GM21717 (cell line): ENCODE measurements around the gene CCT8L2.
"Not testable (repeated sequence)": the region's sequence is repeated elsewhere in the genome, so short reads cannot be mapped to it uniquely, and the experiment has no call there.

Source experiments
- ATAC-seq: cut with Tn5 transposase; IDR thresholded peaks from one replicate; pipeline ENCODE4 v1.9.1; 2021; ENCODE audit warnings: mild to moderate bottlenecking, moderate library complexity; ENCODE audit not compliant: unreplicated experiment

CCT8L2 gene

DNA sequence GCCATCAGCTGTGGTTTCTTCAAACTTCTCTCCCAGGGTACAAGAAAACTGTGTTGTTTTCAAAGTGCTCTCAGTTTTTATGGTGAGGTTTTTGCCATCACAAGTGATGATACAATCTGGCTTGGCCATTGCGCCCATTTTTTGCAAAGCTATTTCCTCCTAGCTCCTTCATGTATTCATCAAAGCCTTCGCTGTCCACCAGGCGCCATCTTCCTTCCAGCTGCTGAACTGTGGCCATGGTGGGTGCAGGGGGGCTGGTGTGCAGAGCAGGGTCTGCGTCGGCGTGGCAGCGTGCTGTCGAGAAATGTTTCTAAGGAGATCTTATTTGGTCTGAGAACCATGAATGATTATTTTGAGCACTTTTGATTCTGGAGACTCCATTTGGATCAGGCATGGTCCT, 2.6 kb upstream of the CCT8L2 start:
- ATAC-seq, result not testable (repeated sequence)

DNA sequence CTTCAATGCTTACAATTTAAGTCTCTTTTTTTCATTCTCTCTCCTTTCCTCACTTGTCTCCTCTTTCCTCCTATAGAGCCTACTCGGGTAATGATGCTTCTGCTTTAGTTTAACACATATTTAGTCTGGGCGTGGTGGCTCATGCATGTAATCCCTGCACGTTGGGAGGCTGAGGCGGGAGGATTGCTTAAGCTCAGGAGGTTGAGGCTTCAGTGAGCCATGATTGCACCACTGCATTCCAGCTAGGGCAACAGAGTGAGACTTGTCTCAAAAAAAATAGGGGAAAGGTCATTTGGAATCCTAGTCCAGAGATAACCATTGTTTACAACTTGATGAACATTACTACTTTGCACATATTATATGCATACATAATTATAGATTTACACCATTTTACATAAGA, 1.4 kb upstream of the CCT8L2 start:
- ATAC-seq, result no peak

- ATAC-seq, result not testable (repeated sequence)
Observed at GRCh38 chr22:16592231-16592630, 379 bp downstream of the CCT8L2 start.

GRCh38 chr22:16591136-16591535, 1.5 kb downstream of the CCT8L2 start:
- not testable (repeated sequence) for ATAC-seq

GRCh38 chr22:16586991-16587390, 5.6 kb downstream of the CCT8L2 start:
- ATAC-seq, result no peak

GRCh38 chr22:16586170-16586569, 6.4 kb downstream of the CCT8L2 start:
- no peak for ATAC-seq

- not testable (repeated sequence) for ATAC-seq
Observed at GRCh38 chr22:16580872-16581271, 11.7 kb downstream of the CCT8L2 start.

DNA sequence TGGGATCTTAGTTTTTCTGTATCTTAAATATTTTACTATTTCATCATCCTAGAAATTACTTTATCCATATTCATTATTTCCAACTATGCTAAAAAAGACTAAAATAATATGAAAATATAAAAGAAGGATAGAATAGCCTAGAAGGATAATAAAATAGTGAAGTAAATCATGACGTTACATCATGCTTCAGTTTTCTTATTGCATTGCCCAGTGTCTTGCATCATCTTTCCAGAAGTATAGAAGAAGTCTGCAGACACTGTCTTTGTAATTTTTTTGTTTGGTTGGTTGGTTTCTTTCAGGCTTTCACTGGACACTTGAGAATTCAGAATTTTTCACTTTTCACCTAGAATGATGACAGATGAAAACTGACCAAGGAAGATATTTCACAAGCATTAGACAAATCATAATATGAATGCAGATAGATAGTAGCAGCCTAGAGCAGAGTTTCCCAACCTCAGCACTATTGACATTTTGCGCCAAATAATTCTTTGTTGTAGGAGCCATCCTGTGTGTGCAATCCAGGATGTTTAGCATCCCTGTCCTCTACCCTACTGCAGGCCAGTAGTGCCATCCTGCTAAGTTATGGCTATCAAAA, 23.3 kb downstream of the CCT8L2 start:
- ATAC-seq, result not testable (repeated sequence)

GRCh38 chr22:16568425-16568758, 24.2 kb downstream of the CCT8L2 start:
- ATAC-seq, result no peak

- ATAC-seq, result not testable (repeated sequence)
Observed at GRCh38 chr22:16567617-16568424, 24.8 kb downstream of the CCT8L2 start.

DNA sequence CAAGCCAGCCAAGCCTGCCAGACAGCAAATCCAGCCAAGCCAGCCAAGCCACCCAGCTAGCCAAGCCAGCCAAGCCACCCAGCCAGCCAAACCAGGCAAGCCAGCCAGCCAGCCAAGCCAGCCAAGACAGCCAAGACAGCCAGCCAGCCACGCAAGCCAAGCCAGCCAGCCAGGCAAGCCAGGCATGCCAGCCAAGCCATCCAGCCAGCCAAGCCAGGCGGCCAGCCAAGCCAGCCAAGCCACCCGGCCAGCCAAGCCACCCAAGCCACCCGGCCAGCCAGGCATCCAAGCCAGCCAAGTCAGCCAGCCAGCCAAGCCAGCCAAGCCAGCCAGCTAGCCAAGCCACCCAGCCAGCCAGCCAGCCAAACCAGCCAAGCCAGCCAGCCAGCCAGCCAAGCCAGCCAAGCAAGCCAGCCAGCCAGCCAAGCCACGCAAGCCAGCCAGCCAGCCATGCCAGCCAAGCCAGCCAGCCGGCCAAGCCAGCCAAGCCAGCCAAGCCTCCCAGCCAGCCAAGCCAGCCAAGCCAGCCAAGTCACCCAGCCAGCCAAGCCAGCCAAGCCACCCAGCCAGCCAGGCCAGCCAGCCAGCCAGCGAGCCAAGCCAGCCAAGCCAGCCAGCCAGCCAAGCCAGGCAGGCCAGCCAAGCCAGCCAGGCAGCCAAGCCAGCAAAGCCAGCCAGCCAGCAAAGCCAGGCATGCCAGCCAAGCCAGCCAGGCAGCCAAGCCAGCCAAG, 26.0 kb downstream of the CCT8L2 start:
- ATAC-seq, result not testable (repeated sequence)

GRCh38 chr22:16565585-16566420, 26.8 kb downstream of the CCT8L2 start:
- ATAC-seq, result not testable (repeated sequence)

DNA sequence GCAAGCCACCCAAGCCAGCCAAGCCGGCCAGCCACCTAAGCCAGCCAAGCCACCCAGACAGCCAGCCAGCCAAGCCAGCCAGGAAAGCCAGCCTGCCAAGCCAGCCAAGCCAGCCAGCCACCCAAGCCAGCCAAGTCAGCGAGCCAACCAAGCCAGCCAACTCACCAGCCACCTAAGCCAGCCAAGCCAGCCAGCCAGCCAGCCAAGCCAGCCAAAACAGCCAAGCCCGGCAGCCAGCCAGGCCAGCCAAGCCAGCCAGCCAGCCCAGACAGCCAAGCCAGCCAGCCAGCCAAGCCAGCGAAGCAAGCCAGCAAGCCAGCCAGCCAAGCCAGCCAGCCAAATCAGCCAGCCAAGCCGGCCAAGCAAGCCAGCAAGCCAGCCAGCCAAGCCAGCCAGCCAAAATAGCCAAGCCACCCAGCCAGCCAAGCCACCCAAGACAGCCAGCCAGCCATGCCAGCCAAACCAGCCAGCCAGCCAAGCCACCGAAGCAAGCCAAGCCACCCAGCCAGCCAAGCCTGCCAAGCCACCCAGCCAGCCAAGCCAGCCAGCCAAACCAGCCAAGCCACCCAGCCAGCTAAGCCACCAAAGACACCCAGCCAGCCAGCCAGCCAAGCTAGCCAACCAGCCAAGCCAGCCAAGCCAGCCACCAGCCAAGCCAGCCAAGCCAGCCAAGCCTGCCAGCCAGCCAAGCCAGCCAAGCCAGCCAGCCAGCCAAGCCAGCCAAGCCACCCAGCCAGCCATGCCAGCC, 27.6 kb downstream of the CCT8L2 start:
- not testable (repeated sequence) for ATAC-seq

DNA sequence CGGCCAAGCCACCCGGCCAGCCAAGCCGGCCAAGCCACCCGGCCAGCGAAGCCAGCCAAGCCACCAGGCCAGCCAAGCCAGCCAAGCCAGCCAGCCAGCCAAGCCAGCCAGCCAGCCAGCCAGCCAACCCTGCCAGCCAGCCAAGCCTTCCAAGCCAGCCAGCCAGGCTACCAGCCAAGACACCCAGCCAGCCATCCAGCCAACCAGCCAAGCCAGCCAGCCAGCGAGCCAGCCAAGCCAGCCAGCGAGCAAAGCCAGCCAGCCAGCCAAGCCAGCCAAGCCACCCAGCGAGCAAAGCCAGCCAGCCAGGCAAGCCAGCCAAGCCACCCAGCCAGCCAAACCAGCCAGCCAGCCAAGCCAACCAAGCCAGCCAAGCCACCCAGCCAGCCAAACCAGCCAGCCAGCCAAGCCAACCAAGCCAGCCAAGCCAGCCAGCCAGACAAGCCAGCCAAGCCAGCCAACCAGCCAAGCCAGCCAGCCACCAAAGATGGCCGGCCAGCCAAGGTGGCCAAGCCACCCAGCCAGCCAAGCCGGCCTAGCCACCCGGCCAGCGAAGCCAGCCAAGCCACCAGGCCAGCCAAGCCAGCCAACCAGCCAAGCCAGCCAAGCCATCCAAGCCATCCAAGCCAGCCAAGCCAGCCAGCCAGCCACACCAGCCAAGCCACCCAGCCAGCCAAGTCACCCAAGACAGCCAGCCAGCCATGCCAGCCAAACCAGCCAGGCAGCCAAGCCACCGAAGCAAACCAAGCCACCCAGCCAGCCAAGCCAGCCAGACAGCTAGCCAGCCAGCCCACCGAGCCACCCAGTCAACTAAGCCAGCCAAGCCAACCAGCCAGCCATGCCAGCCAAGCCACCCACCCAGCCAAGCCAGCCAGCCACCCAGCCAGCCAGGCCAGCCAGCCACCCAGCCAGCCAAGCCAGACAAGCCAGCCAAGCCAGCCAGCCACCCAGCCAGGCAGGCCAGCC, 28.8 kb downstream of the CCT8L2 start:
- ATAC-seq, result no peak

DNA sequence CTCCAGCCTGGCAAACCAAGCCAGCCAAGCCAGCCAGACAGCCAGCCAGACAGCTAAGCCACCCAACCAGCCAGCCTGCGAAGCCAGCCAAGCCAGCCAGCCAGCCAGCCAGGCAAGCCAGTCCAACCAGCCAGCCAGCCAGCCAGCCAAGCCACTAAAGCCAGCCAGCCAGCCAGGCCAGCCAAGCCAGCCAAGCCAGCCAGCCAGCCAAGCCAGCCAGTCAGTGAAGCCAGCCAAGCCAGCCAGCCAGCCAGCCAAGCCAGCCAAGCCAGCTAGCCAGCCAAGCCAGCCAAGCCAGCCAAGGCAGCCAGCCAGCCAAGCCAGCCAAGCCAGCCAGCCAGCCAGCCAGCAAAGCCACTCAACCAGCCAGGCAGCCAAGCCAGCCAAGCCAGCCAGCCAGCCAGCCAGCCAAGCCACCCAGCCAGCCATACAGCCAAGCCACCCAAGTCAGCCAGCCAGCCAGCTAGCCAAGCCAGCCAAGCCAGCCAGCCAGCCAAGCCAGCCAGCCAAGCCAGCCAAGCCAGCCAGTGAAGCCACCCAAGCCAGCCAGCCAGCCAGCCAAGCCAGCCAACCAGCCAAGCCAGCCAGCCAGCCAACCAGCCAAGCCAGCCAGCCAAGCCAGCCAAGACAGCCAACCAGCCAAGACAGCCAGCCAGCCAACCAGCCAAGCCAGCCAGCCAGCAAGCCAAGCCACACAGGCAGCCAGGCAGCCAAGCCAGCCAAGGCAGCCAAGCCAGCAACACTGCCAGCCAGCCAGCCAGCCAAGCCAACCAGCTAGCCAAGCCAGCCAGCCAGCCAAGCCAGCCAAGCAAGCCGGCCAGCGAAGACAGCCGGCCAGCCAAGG, 29.7 kb downstream of the CCT8L2 start:
- no peak for ATAC-seq

DNA sequence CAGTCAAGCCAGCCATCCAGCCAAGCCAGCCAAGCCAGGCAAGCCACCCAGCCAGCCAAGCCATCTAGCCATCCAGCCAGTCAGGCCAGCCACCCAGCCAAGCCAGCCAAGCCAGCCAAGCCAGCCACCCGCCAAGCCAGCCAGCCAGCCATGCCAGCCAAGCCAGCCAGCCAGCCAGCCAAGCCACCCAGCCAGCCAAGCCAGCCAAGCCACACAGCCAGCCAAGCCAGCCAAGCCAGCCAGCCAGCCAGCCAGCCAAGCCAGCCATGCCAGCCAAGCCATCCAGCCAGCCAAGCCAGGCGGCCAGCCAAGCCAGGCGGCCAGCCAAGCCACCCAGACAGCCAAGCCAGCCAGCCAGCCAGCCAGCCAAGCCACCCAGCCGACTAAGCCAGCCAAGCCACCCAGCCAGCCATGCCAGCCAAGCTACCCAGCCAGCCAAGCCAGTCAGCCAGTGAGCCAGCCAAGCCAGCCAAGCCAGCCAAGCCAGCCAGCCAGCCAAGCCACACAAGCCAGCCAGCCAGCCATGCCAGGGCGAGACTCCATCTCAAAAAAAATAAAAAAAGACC, 31.4 kb downstream of the CCT8L2 start:
- not testable (repeated sequence) for ATAC-seq

DNA sequence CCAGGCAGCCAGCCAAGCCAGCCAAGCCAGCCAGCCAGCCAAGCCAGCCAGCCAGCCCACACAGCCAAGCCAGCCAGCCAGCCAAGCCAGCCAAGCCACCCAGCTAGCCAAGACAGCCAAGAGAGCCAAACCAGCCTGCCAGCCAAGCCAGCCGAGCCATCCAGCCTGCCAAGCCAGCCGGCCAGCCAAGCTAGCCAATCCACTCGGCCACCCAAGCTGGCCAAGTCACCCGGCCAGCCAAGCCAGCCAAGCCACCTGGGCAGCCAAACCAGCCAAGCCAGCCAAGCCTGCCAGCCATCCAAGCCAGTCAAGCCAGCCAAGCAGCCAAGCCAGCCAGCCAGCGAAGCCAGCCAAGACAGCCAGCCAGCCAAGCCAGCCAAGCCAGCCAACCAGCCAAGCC, 32.0 kb downstream of the CCT8L2 start:
- ATAC-seq, result not testable (repeated sequence)

GRCh38 chr22:16559996-16560395, 32.6 kb downstream of the CCT8L2 start:
- ATAC-seq, result not testable (repeated sequence)
